ENCODE measurements around the gene ENOX1.

ENOX1 gene

GRCh38 chr13:43200736-43201135 is 586.0 kb downstream of the ENOX1 start:
- TF ChIP-seq CTCF (IDR thresholded peaks at IDR 0.05): no peak

DNA sequence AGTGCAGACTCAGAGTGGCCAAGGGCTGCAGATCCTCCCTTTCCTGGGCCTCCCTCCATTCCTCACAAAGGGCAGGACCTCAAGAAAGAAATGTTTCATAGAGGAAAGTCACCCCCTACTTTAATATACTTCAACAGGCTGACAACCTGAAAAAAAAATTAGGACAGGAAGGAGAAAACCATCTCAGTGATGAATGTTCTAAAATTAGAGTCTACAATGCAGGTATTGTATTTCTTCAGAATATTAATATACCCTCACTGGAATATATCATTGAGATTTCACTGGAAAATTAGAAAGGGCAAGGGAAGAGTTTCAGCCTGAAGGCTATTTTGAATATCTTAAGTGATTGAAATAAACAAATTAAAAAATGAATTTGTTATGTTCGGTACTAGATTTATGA is 586.5 kb downstream of the ENOX1 start:
- TF ChIP-seq CTCF (IDR thresholded peaks at IDR 0.05): no peak

GRCh38 chr13:43196750-43197370 is 589.9 kb downstream of the ENOX1 start:
- no peak for TF ChIP-seq CTCF (IDR thresholded peaks at IDR 0.05)

DNA sequence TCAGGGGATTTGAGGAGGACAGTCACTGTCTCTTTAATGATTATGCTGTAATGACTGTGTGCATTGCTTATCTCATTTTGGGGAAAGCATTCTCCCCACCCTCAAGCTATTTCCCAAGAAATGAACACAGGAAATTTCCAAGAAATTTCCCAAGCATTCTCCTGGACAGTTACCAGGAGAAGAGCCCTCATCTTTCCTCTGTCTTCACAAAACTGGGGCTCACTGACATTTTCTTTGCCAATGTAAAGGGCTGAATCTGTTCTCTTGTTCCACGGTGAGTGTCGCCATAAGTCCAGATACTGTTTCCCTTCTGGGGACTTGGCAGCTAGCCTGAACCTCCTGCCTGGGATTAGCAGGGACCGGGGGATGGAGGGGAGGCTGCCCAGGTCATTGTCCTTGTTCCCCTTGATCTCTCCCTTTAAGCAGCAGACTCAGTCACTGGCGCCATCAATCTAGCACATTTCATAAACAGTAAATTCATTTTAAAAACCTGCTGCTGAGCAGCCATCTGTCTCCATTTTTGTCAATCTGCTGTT is 590.6 kb downstream of the ENOX1 start:
- no peak for TF ChIP-seq CTCF (IDR thresholded peaks at IDR 0.05)

- TF ChIP-seq CTCF (IDR thresholded peaks at IDR 0.05): peak; percentile 30
Observed at GRCh38 chr13:43195551-43195950, 591.2 kb downstream of the ENOX1 start.

GRCh38 chr13:43195112-43195511 is 591.7 kb downstream of the ENOX1 start:
- no peak for TF ChIP-seq CTCF (IDR thresholded peaks at IDR 0.05)

DNA sequence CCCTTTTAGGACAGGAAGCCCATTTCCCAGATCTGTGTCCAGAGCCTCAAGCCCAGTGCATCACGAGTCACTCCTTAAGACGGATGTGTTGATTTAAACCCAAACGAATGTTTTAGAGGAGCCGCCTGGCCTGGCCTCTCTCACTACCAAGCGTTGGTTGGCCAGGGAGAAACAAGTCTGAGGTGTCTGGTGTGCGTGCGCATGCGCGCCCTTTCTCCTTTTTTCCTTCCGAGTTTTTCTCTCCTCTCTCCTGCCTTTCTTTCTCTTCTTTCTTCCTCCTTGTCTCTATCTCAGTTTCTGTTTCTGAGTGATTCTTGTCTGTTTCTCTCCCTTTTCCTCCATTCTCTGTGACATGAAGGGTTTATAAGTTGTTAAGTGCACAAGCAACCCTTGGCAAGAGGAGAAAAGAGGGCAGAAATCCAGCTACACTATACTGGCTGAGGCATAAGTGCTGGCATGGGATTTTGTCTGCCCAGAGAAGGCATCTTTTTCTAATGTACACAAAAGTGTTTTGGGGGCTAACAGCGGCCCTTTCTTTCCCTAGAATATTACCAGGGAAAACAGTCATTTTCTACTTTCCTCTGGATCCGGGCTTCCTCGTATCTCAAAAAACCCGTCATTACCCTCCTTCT is 592.9 kb downstream of the ENOX1 start:
- no peak for TF ChIP-seq CTCF (IDR thresholded peaks at IDR 0.05)

Measured in LNCAP (cell line).